Measurements from ENCODE around the gene GPR25.

Gene GPR25, protein sequence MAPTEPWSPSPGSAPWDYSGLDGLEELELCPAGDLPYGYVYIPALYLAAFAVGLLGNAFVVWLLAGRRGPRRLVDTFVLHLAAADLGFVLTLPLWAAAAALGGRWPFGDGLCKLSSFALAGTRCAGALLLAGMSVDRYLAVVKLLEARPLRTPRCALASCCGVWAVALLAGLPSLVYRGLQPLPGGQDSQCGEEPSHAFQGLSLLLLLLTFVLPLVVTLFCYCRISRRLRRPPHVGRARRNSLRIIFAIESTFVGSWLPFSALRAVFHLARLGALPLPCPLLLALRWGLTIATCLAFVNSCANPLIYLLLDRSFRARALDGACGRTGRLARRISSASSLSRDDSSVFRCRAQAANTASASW

DNA sequence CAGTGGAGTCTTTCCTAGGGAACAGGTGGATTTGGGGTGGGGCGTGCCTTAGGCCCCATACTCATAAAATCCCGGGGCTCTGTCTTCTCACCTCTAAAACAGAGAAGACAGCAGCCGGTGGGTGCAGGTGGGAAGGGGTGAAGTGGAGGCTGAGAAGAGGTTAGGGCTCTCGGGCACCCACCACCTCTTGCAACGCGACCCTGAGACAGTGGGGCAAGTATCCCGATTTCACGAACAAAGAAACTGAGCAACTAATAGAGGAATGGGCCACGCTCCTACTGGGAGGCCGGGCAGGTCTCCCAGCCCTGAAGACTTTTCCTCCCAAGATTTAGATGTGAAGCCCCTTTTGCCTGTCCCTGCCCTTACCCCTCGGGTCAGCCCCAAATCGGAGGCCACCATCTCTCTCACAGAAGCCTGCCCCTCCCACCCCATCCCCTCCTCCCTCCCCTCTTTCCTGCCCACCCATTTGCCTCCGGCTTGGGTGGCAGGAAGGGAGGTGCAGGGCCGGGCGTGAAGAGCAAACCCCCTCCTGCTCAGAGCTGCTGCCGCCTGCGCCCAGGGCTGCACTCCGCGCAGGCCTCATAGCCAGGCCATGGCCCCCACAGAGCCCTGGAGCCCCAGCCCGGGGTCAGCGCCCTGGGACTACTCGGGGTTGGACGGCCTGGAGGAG lies at the start of gene GPR25:
Gene GPR25, plus strand, starts transcription at position 536 of the 670 bp plus-strand sequence. Its CDS starts 57 bp downstream, at position 593.
- no peak for DNase-seq (ENCODE audit: low spot score)

GRCh38 chr1:200831091-200831490 lies 41.7 kb upstream of the GPR25 start:
- no peak for DNase-seq (ENCODE audit: low spot score)

DNA sequence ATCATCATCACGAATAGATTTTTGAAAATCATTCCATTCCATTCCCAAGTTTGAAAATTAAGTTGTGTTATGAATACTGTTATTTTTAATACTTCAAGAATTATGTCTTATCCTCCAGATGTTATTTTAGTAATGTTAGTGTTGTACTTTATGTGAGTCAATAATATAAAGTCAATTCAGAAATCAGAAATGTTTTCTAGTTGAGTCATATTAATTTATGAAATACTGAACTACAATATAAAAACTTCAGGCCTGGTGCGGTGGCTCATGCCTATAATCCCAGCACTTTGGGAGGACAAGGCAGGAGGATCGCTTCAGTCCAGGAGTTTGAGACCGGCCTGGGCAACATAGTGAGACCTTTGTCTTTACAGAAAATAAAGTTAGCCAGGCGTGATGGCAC lies 38.4 kb upstream of the GPR25 start:
- DNase-seq (ENCODE audit: low spot score), result no peak

DNA sequence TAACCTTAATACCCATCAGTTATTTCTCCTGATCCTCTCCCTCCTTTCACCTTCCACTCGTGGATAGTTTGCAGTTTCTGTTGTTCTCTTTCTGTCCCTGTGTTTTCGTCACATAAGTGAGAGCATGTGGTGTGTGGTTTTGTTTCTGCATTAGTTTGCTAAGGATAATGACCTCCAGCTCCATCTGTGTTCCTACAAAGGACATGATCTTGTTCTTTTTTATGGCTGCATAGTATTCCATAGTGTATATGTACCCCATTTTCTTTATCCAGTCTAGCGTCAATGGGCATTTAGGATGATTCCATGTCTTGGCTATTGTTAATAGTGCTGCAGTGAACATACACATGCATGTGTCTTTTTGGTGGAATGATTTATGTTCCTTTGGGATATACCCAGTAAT lies 36.6 kb upstream of the GPR25 start:
- DNase-seq (ENCODE audit: low spot score), result no peak

GRCh38 chr1:200837931-200838571 lies 34.7 kb upstream of the GPR25 start:
- peak; percentile 21 for DNase-seq (ENCODE audit: low spot score)

- no peak for DNase-seq (ENCODE audit: low spot score)
These were observed 33.9 kb upstream of the GPR25 start for GRCh38 chr1:200838676-200839445.

- no peak for DNase-seq (ENCODE audit: low spot score)
These were observed 27.4 kb upstream of the GPR25 start for GRCh38 chr1:200845360-200845759.

- no peak for DNase-seq (ENCODE audit: low spot score)
These were observed 26.4 kb upstream of the GPR25 start for GRCh38 chr1:200846398-200846797.

GRCh38 chr1:200849430-200849829 lies 23.4 kb upstream of the GPR25 start:
- no peak for DNase-seq (ENCODE audit: low spot score)

GRCh38 chr1:200850554-200850953 lies 22.2 kb upstream of the GPR25 start:
- no peak for DNase-seq (ENCODE audit: low spot score)

- DNase-seq (ENCODE audit: low spot score), result no peak
These were observed 15.9 kb upstream of the GPR25 start for GRCh38 chr1:200856716-200857357.

GRCh38 chr1:200857804-200858203 lies 15.0 kb upstream of the GPR25 start:
- no peak for DNase-seq (ENCODE audit: low spot score)

DNA sequence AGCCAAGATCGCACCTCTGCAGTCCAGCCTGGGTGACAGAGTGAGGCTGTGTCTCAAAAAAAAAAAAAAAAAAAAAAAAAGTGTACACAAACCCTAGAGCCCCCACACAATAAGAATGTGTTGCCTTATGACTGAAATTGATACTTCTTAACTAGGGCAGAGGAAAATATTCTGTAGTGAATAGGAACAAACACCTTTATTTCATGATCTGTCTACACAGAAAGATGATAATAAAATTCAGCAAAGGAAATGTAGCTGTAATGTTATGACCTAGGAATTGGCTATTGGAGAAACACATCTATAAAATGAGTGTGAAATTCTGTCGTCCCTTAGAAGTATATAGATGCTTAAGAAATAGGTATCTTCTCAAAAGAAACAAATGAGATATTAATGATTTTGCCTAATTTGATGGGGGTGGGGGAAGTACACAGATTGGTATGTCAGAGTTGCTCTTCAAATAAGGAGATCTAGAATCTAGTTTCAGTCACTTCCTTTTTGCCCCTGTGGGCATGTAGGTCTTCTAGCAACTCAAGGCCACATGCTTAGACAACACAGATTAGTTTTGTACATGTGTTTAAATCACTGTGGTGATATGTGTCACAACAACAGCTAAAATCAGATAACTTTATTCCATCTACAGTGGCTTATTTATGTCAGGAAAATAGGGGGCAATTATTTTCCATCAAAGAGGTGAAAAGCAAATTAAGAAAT lies 10.7 kb upstream of the GPR25 start:
- DNase-seq (ENCODE audit: low spot score), result no peak

DNA sequence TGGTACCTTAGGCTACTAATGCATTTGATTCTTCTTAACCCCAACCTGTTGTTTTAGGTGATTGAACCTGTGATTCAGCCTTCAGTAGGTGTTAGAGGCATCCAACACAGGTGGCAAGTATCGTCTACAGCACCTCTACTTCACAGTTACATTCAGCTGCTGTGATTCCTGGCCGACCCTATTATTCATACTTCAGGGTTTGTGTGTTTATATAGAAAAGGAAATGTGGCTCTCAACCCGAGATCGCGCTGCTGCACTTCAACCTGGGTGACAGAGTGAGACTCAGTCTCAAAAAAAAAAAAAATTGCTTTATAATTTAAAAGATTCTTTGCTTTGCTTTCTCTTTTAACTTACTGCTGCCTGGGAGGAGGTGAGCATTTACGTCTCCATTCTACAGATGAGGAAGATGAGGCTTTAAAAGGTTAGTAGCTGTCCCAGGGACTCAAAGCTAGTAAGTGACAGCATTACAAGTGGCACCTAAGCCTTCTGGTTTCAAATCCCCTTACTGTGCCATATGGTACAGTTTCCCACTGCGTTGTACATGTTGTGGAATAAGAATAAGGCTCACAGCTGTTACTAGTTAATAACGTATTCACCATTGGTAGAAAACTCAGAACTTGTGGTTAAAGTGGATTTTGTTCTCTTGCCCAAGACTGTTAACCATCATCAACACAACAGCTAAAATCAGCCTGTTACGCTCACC lies 9.9 kb upstream of the GPR25 start:
- DNase-seq (ENCODE audit: low spot score), result no peak

GRCh38 chr1:200866116-200866515 lies 6.7 kb upstream of the GPR25 start:
- no peak for DNase-seq (ENCODE audit: low spot score)

DNA sequence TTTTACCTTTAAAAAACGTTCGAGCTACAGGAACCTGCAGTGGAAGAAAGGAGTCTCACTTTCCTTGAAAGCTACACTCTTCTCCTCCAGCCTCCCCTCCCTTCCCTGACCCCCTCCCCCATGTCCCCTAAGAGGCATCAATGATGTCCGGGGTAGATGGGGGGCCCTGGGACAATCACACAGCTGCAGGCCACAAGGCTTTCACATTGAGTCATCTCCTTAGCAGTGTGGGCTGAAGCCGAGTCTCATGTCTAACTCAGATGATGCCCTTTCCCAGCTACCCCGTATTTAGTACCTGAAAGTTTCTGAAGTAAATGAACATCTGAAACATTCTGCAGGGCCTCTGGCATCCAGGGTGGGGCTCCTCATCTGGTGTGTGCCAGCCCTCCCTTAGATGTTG lies 6.3 kb upstream of the GPR25 start:
- no peak for DNase-seq (ENCODE audit: low spot score)

GRCh38 chr1:200867018-200867811 lies 5.6 kb upstream of the GPR25 start:
- no peak for DNase-seq (ENCODE audit: low spot score)

- no peak for DNase-seq (ENCODE audit: low spot score)
These were observed 3.4 kb upstream of the GPR25 start for GRCh38 chr1:200869376-200869752.

DNA sequence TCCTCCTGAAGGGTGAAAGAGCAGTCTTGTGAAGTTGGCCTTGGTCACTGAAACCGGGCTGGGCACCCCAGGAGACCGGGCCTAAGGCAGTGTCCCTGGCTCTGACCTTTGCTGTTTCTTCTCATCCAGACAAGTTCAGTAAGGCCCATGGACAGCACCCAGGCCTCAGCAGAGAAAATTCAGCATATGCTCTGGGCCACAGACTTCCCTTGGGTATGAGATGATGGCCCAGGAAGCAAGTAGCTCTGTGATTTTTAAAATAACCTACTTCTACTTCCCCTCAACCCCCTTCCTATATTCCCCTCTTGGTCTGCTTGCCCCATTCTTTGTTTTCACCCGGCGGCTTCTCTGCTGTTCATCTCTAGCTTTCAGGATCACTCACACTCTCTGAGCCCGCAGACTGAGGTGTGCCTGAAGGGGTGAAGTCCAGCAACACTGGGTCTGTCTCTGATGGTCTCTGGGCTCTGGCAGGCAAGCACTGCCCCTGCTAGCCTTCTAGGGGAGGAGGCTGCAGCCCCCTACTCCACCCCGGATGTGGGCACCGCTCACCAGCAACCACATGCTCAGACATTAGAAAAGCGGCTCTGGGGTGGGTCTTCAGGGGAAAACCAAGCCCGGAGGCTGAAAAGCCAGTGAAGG lies 2.9 kb upstream of the GPR25 start:
- no peak for DNase-seq (ENCODE audit: low spot score)

All from D341Med (cell line).